Esophagus squamous epithelium (tissue), 5 donors: ENCODE measurements around the gene TBC1D19. TPM values are rescaled to one million over a fixed set of nuclear protein-coding genes. Genes with fewer than 3 reads are reported as not detected.
"Not testable (repeated sequence)": the region's sequence is repeated elsewhere in the genome, so short reads cannot be mapped to it uniquely, and the experiment has no call there.

Experiments
- DNase-seq: peaks from one replicate; lab custom pipeline; 2025; lab: John Stamatoyannopoulos, UW
- H3K27ac ChIP-seq, 4 donors: fragments of 200-600 bp; sonication (generic); one replicate each; pipeline ENCODE4 v1.5.1; 2016 to 2019; ENCODE audit warnings: mild to moderate bottlenecking in 1 of 4
- H3K27me3 ChIP-seq, 4 donors: fragments of 200-600 bp; sonication (generic); 1 replicate in 3 of 4; 2 replicates in 1 of 4; pipeline versions ENCODE4 v1.5.1 to v1.6.0; 2017 to 2021; ENCODE audit warnings: antibody characterized with exemption in 1 of 4
- H3K36me3 ChIP-seq, 3 donors: fragments of 200-600 bp; sonication (generic); one replicate each; pipeline ENCODE4 v1.5.1; 2016 to 2019
- H3K4me1 ChIP-seq, 3 donors: fragments of 200-600 bp; sonication (generic); one replicate each; pipeline ENCODE4 v1.5.1; 2017 to 2019
- H3K4me3 ChIP-seq, 4 donors: fragments of 200-600 bp; sonication (generic); 1 replicate in 3 of 4; 2 replicates in 1 of 4; pipeline ENCODE4 v1.5.1; 2016 to 2019; ENCODE audit warnings: mild to moderate bottlenecking in 2 of 4, moderate library complexity in 1 of 4
- H3K9me3 ChIP-seq, 3 donors: fragments of 200-600 bp; sonication (generic); one replicate each; pipeline ENCODE4 v1.5.1; 2016 to 2019
- POLR2A ChIP-seq, 4 donors: fragments of 450-650 bp; IDR thresholded peaks; one replicate each; pipeline ENCODE4 v1.6.1; 2017; ENCODE audit warnings: antibody characterized with exemption in 4 of 4, mild to moderate bottlenecking in 4 of 4, moderate library complexity in 3 of 4
- WGBS, 2 donors: methylation state at CpG; one replicate each; pipeline ENCODE4 v1.1.5; 2018; 5-methylcytosine and 5-hydroxymethylcytosine counted together
- intact Hi-C: fragments of 100-400 bp; cut with DNase I; formaldehyde crosslinking; loops from one replicate; pipeline ENCODE4 v1.15.0; 2022
- total RNA-seq, 4 donors: library from RNA; depleted of rRNA; stranded (reverse); fragments of >200 nt; gene quantifications; one replicate each; pipeline ENCODE4 v1.1.0, GENCODE V29; 2016
- TF ChIP-seq, protein P1 (sequence below), 6 experiments: fragments of 450-650 bp in 4 of 6; fragments of 200-600 bp in 2 of 6; sonication (generic) in 2 of 6; IDR thresholded peaks; one replicate each; pipeline ENCODE4 v1.5.1; 2016 to 2019; ENCODE audit warnings: antibody characterized with exemption in 6 of 6, mild to moderate bottlenecking in 4 of 6, moderate library complexity in 4 of 6
- donor health status: DM: yes; HTN: yes; CAD: no.

The TBC1D19 gene
- total RNA-seq, 4 donors from 2014 or later, result 3.9 to 9.8 (median 5.3) TPM

DNA sequence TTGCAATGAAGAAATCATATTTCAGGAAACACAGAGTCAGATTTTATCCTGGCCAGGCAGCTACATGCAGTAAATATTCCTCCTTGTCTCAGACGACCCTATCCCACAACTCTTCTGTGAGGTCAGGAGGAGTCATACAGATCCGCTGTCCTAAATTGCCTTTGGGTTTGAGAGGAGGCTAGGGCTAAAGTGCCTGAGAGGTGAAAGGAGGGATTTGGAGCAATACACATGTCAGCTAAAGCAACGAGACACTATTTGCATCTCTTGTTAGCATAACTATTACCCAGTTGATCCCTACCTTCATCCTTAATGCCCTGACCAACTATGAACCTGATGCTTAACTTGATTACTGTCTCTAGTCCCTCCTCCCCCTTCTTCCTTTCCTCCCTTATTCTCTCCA lies 98.6 kb downstream of the TBC1D19 start:
- intact Hi-C loops, result no loop called here
- H3K4me1 ChIP-seq, result no peaks in the 10 kb centered on the region
- WGBS, 2 donors, result 74 to 84% methylated on average over 3 of the region's 3 CpGs
- H3K36me3 ChIP-seq, result peaks cover 0 to 30% (median 0%) of the 10 kb centered on the region in 3 donors
- H3K9me3 ChIP-seq, result peaks cover 0 to 16% (median 12%) of the 10 kb centered on the region in 3 donors
- DNase-seq, result no peak
- no peaks in the 10 kb centered on the region for H3K27me3 ChIP-seq
- H3K4me3 ChIP-seq, result no peak overlapping the region
- no peak overlapping the region for H3K27ac ChIP-seq
- TF ChIP-seq POLR2A (IDR thresholded peaks at IDR 0.05), result no peak
- TF ChIP-seq, protein P1, sequence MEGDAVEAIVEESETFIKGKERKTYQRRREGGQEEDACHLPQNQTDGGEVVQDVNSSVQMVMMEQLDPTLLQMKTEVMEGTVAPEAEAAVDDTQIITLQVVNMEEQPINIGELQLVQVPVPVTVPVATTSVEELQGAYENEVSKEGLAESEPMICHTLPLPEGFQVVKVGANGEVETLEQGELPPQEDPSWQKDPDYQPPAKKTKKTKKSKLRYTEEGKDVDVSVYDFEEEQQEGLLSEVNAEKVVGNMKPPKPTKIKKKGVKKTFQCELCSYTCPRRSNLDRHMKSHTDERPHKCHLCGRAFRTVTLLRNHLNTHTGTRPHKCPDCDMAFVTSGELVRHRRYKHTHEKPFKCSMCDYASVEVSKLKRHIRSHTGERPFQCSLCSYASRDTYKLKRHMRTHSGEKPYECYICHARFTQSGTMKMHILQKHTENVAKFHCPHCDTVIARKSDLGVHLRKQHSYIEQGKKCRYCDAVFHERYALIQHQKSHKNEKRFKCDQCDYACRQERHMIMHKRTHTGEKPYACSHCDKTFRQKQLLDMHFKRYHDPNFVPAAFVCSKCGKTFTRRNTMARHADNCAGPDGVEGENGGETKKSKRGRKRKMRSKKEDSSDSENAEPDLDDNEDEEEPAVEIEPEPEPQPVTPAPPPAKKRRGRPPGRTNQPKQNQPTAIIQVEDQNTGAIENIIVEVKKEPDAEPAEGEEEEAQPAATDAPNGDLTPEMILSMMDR (IDR thresholded peaks at IDR 0.05), result no peak

DNA sequence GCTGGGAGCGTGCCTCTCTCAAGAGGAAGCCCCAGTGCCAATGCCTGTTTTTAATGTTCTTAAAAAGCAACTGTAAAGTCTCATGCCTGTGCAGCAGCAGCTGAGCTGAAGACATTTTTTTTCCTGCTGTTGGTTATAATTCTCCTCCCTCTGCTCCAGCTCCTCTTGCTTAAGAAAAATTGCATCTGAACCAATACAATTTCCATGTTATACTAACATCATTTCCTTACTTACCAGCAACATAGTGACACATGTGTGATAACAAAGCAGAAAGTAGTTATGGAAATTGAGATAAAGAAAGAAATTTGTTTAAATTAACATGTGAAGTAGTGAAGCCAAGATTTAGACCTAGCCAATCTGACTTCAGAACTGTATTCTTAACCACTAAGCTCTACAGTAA lies 101.4 kb downstream of the TBC1D19 start:
- 94 to 100% methylated on average over 1 of the region's 1 CpG for WGBS, 2 donors
- Histone ChIP-seq H3K27me3 (no peaks in the 10 kb centered on the region), H3K36me3 (peaks cover 0 to 10% (median 0%) of the 10 kb centered on the region in 3 donors)

DNA sequence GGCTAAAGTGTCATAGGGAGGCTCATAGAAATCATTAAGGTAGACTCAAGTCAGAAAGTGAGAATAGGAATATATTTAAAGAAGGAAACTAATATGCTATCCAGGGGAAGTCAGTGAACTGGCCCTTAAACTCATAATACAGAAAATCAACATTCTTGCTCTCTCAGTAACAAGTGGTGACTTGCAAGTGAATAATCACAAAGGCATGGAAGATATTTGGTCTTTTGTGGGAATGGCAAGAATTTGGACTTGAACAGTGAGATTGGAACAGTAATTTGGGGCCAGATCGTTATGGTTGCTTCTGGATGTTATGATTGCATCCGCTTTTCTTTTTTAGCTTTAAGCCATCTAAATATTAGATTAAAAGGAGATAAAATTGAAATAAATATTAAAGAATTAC lies 103.8 kb downstream of the TBC1D19 start:
- Histone ChIP-seq H3K9me3 (no peaks in the 10 kb centered on the region), H3K4me3 (no peak overlapping the region), H3K4me1 (no peaks in the 10 kb centered on the region), H3K27ac (no peak overlapping the region), H3K27me3 (no peaks in the 10 kb centered on the region), H3K36me3 (peaks cover 0 to 10% (median 0%) of the 10 kb centered on the region in 3 donors)
- DNase-seq, result no peak
- intact Hi-C loops, result no loop called here
- 69 to 70% methylated on average over 2 of the region's 2 CpGs for WGBS, 2 donors
- TF ChIP-seq, protein P1 (IDR thresholded peaks at IDR 0.05), result no peak

More for the DNA sequence above, 101.4 kb downstream of the TBC1D19 start:
- intact Hi-C loops, result no loop called here
- no peak overlapping the region for H3K27ac ChIP-seq
- DNase-seq, result no peak
- no peaks in the 10 kb centered on the region for H3K4me1 ChIP-seq
- H3K9me3 ChIP-seq, result no peaks in the 10 kb centered on the region
- H3K4me3 ChIP-seq, result no peak overlapping the region
- TF ChIP-seq, protein P1 (IDR thresholded peaks at IDR 0.05), result no peak
- TF ChIP-seq POLR2A (IDR thresholded peaks at IDR 0.05), result no peak

DNA sequence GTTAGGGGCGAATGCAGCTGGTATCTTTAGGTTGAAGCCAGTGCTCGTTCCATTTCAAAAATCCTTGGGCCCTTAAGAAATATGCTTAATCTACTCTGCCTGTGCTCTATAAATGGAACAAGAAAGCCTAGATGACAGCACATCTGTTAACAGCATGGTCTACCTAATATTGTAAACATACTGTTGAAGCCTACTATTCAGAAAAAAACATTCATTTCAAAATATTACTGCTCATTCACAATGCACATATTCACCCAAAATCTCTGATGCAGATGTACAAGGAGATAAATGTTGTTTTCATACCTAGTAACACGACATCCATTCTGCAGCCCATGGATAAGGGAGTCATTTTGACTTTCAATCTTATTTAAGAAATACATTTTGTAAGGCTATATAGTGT lies 106.6 kb downstream of the TBC1D19 start:
- intact Hi-C loops, result no loop called here
- Histone ChIP-seq H3K4me1 (no peaks in the 10 kb centered on the region), H3K27me3 (no peaks in the 10 kb centered on the region), H3K9me3 (no peaks in the 10 kb centered on the region), H3K27ac (no peak overlapping the region), H3K4me3 (no peak overlapping the region), H3K36me3 (no peaks in the 10 kb centered on the region)
- TF ChIP-seq POLR2A (IDR thresholded peaks at IDR 0.05), result no peak
- TF ChIP-seq, protein P1 (IDR thresholded peaks at IDR 0.05), result no peak
- no peak for DNase-seq
- WGBS, 2 donors, result 60 to 81% methylated on average over 3 of the region's 3 CpGs

DNA sequence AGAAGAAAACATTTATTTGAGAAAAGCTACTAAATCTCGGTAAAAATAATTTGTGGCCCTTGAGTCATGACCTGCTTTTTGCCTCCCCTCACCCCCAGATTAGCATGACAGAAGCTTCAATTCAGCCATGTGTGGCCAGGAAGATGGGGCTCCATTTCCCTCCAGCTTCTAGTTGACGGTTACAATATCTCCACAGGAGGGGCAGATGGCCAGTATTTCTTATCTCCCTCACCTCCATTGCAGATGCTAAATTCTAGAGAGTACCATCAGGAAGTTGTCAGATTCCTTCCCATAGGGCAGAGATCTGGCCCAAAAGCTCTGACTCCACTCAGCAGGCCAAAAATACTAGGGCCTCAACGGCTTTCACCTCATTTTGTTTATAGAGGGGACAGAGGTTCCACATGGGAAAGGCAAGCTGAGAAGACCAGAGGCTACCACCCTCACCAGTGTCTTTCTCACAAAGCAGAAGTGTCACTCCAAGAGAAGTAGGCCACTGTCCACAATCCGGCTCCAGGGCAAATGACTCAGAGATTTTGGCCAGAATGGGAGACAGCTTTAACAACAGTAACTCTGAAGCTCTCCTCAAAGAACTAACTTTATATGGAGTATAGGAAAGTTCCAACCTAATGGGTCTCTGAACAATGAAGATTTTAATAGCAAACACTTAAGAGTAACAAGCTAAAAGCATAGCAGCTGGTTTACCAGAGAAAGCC lies 108.3 kb downstream of the TBC1D19 start:
- intact Hi-C loops, result no loop called here
- 88 to 92% methylated on average over 4 of the region's 4 CpGs for WGBS, 2 donors

DNA sequence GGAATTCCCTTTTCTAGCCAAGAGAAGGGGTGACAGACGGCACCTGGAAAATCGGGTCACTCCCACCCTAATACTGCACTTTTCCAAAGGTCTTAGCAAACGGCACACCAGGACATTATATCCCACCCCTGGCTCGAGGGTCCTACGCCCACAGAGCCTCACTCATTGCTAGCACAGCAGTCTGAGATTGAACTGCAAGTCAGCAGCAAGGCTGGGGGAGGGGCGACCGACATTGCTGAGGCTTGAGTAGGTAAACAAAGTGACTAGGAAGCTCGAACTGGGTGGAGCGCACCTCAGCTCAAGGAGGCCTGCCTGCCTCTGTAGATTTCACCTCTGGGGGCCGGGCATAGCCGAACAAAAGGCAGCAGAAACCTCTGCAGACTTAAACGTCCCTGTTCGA lies 110.2 kb downstream of the TBC1D19 start:
- H3K4me1 ChIP-seq, H3K36me3 ChIP-seq, H3K4me3 ChIP-seq, intact Hi-C loops, DNase-seq, H3K27ac ChIP-seq, H3K27me3 ChIP-seq, H3K9me3 ChIP-seq: not testable (repeated sequence)
- 90 to 93% methylated on average over 2 to 10 of the region's 13 CpGs for WGBS, 2 donors

More for the DNA sequence above, 108.3 kb downstream of the TBC1D19 start:
- Histone ChIP-seq H3K27ac (no peak overlapping the region), H3K9me3 (no peaks in the 10 kb centered on the region), H3K4me3 (no peak overlapping the region), H3K36me3 (no peaks in the 10 kb centered on the region), H3K4me1 (no peaks in the 10 kb centered on the region), H3K27me3 (no peaks in the 10 kb centered on the region)
- no peak for TF ChIP-seq POLR2A (IDR thresholded peaks at IDR 0.05)
- TF ChIP-seq, protein P1 (IDR thresholded peaks at IDR 0.05), result no peak
- no peak for DNase-seq
